GM12878 (cell line): ENCODE results near the gene KLHL30. TPM values are rescaled to one million over a fixed set of nuclear protein-coding genes. Genes with fewer than 3 reads are reported as not detected.

ENCODE experiments used
- ATAC-seq: fragments of 200-7000 bp; cut with Tn5 transposase; 3 replicates; pipeline ENCODE4 v1.9.1; 2020; ENCODE audit warnings: mild to moderate bottlenecking, moderate library complexity
- BruUV-seq: library from RNA; stranded (reverse); fragments of 400-500 nt; replicated peaks from 2 replicates; lab custom pipeline; 2021; lab: Mats Ljungman, UMichigan
- CTCF ChIA-PET: fragments of 300-600 bp; sonication (Branson Sonifier 250); formaldehyde crosslinking; extraction: SDS; loops from one replicate; lab custom pipeline; 2021; ENCODE audit warnings: inconsistent platforms; lab: Yijun Ruan, JAX
- POLR2A ChIA-PET: fragments of 350-600 bp; formaldehyde crosslinking; extraction: SDS; loops from one replicate; lab custom pipeline; 2021; ENCODE audit warnings: inconsistent platforms; lab: Charles Lee
- RAD21 ChIA-PET: fragments of 300-600 bp; sonication (Branson Sonifier 250); formaldehyde crosslinking; loops from one replicate; lab custom pipeline; 2023; ENCODE audit warnings: antibody characterized with exemption; ENCODE audit not compliant: unreplicated experiment; lab: Charles Lee
- SMC1A ChIA-PET: fragments of 300-600 bp; sonication (Branson Sonifier 250); formaldehyde crosslinking; loops from one replicate; lab custom pipeline; 2023; ENCODE audit not compliant: unreplicated experiment, uncharacterized antibody; lab: Charles Lee
- DNase-seq: peaks from one replicate; pipeline ENCODE4 v3.0.0-alpha.2; 2011; ENCODE audit warnings: low read depth, low spot score
- FAIRE-seq: peaks from 3 replicates; lab custom pipeline; 2011; peaks lifted over from hg19 to GRCh38; lab: Jason Lieb, UNC
- H2AFZ ChIP-seq: 2 replicates; pipeline ENCODE4 v1.6.0; 2011; ENCODE audit warnings: low read depth, low read length, control low read depth; ENCODE audit not compliant: control insufficient read depth
- H3K27ac ChIP-seq: 2 replicates; pipeline ENCODE4 v1.5.1; 2011; ENCODE audit warnings: control low read depth; ENCODE audit not compliant: control insufficient read depth, insufficient read depth
- H3K27me3 ChIP-seq, 2 experiments: replicated peaks in 1 of 2; 2 replicates each; pipeline versions ENCODE4 v1.6.0 to v1.6.1; 2011; ENCODE audit warnings: low read length in 1 of 2; ENCODE audit not compliant: control insufficient read depth in 2 of 2, insufficient read depth in 2 of 2
- H3K36me3 ChIP-seq, 2 experiments: 2 replicates each; pipeline ENCODE4 v1.5.1; 2011; ENCODE audit warnings: low read length in 1 of 2; ENCODE audit not compliant: control insufficient read depth in 2 of 2, insufficient read depth in 2 of 2
- H3K4me1 ChIP-seq: 2 replicates; pipeline ENCODE4 v1.6.1; 2011; ENCODE audit warnings: mild to moderate bottlenecking, low read length, moderate library complexity, mixed read lengths; ENCODE audit not compliant: control insufficient read depth, insufficient read depth
- H3K4me2 ChIP-seq: 2 replicates; pipeline ENCODE4 v1.6.0; 2011; ENCODE audit warnings: control low read depth; ENCODE audit not compliant: control insufficient read depth, insufficient read depth
- H3K4me3 ChIP-seq: fragments of 200-600 bp; sonication (generic); 2 replicates; pipeline ENCODE4 v1.5.1; 2016
- H3K79me2 ChIP-seq: 2 replicates; pipeline ENCODE4 v1.6.0; 2011; ENCODE audit warnings: low read length; ENCODE audit not compliant: control insufficient read depth, insufficient read depth
- H3K9ac ChIP-seq: 2 replicates; pipeline ENCODE4 v1.8.0; 2011; ENCODE audit warnings: low read length, control low read depth, mixed read lengths; ENCODE audit not compliant: control insufficient read depth, insufficient read depth
- H3K9me3 ChIP-seq: replicated peaks from 3 replicates; pipeline ENCODE4 v1.5.1; 2011; ENCODE audit warnings: mild to moderate bottlenecking, low read length; ENCODE audit not compliant: control insufficient read depth, insufficient read depth
- H4K20me1 ChIP-seq: 2 replicates; pipeline ENCODE4 v1.6.0; 2011; ENCODE audit not compliant: control insufficient read depth, insufficient read depth
- EGR1 ChIP-seq, 2 experiments: IDR thresholded peaks; 1 replicate in 1 of 2; 2 replicates in 1 of 2; pipeline ENCODE4 v1.6.1; 2011 to 2012; ENCODE audit warnings: low read depth in 2 of 2, low read length in 2 of 2, borderline replicate concordance in 1 of 2, mild to moderate bottlenecking in 1 of 2, moderate library complexity in 1 of 2
- FOS ChIP-seq: IDR thresholded peaks from 3 replicates; pipeline ENCODE4 v1.6.1; 2011; ENCODE audit warnings: borderline replicate concordance; ENCODE audit not compliant: insufficient read length; ENCODE audit errors: extremely low read depth
- NFYB ChIP-seq: IDR thresholded peaks from 2 replicates; pipeline ENCODE4 v1.6.1; 2011; ENCODE audit warnings: low read depth, mild to moderate bottlenecking, low read length, improper control_type of control experiment, moderate library complexity; ENCODE audit not compliant: insufficient read depth
- PML ChIP-seq: IDR thresholded peaks from 2 replicates; pipeline ENCODE4 v1.6.1; 2012; ENCODE audit warnings: low read length, inconsistent platforms
- SMARCA5 ChIP-seq: fragments of 450-650 bp; IDR thresholded peaks from 2 replicates; pipeline ENCODE4 v1.6.1; 2017; ENCODE audit warnings: mild to moderate bottlenecking
- STAT3 ChIP-seq: IDR thresholded peaks from 2 replicates; pipeline ENCODE4 v1.6.1; 2011; ENCODE audit warnings: low read depth, low read length, improper control_type of control experiment
- TAF1 ChIP-seq: IDR thresholded peaks from 2 replicates; pipeline ENCODE4 v1.6.1; 2011; ENCODE audit warnings: mild to moderate bottlenecking, low read depth, low read length, borderline replicate concordance
- TBL1XR1 ChIP-seq: IDR thresholded peaks from 2 replicates; pipeline ENCODE4 v1.6.1; 2012; ENCODE audit warnings: low read depth, low read length, improper control_type of control experiment
- YBX1 ChIP-seq: fragments of 450-650 bp; IDR thresholded peaks from 2 replicates; pipeline ENCODE4 v1.6.1; 2016; ENCODE audit warnings: antibody characterized with exemption
- ZNF622 ChIP-seq: fragments of 450-650 bp; IDR thresholded peaks from 2 replicates; pipeline ENCODE4 v1.6.1; 2017; ENCODE audit warnings: mild to moderate bottlenecking, inconsistent platforms
- WGBS: methylation state at CpG from one replicate; pipeline ENCODE4 v1.1.6; 2016; ENCODE audit warnings: low lambda C conversion rate; ENCODE audit not compliant: insufficient replicate concordance, insufficient coverage; ENCODE audit errors: missing lambda C conversion rate; 5-methylcytosine and 5-hydroxymethylcytosine counted together
- in situ Hi-C: fragments of 300-500 bp; cut with MboI; formaldehyde crosslinking; loops from 9 replicates; pipeline ENCODE4 v1.14.3; 2018; ENCODE audit warnings: mixed read lengths
- intact Hi-C: fragments of 100-400 bp; cut with micrococcal nuclease; formaldehyde crosslinking; loops from one replicate; pipeline ENCODE4 v1.14.2; 2022; ENCODE audit not compliant: unreplicated experiment
- polyA plus RNA-seq, 11 experiments: library from polyadenylated mRNA; depleted of rRNA in 4 of 11; unstranded in 6 of 11; stranded (reverse) in 5 of 11; fragments of >200 nt; fragmentation: Nextera tagmentation in 4 of 11; fragmentation: Illumina TruSeq in 1 of 11; extraction: Ambion mirVana in 4 of 11; extraction: Trizol in 1 of 11; gene quantifications; 1 replicate in 1 of 11; 2 replicates in 10 of 11; pipeline versions ENCODE4 v1.2.1 to v1.2.3, GENCODE V29; 2011 to 2016; ENCODE audit warnings: inconsistent platforms in 2 of 11, missing spikeins in 2 of 11, low read depth in 1 of 11
- total RNA-seq, 4 experiments: library from RNA; depleted of rRNA in 3 of 4; stranded (reverse); fragments of >200 nt in 3 of 4; fragmentation: Illumina TruSeq in 1 of 4; extraction: Trizol in 1 of 4; gene quantifications; 2 replicates each; pipeline versions ENCODE4 v1.2.1 to v1.2.3, GENCODE V29; 2013 to 2021

Gene KLHL30
- total and polyA plus RNA-seq, 10 of the 15 experiments (the other 5 are each of a cell fraction or from before 2014, with no cell fraction given), result 0.03 TPM; not detected in 9

GRCh38 chr2:238128534-238129001 is 9.9 kb upstream of the KLHL30 start:
- Histone ChIP-seq H3K27me3 (no peaks in the 10 kb centered on the region), H3K27ac (no peak overlapping the region), H4K20me1 (no peaks in the 10 kb centered on the region), H2AFZ (no peak overlapping the region)
- SMC1A ChIA-PET, result no interaction called here
- POLR2A ChIA-PET, result no interaction called here
- BruUV-seq, result no TSS peak
- intact Hi-C loops, result no loop called here
- DNase-seq, result no peak
- ATAC-seq, result no peak
- RAD21 ChIA-PET, result no interaction called here
- CTCF ChIA-PET, result no interaction called here
- TF ChIP-seq TBL1XR1, result no peak
- no peak for TF ChIP-seq EGR1 (IDR thresholded peaks at IDR 0.05; ENCODE audit: borderline replicate concordance in 1 of 2, low read depth in 2 of 2, low read length in 2 of 2)
- TF ChIP-seq TAF1, result no peak
- TF ChIP-seq ZNF622, result no peak
- TF ChIP-seq, all 136 proteins: peak for 0
- no peak for FAIRE-seq
- Histone ChIP-seq H3K4me3 (no peak overlapping the region), H3K79me2 (no peaks in the 10 kb centered on the region), H3K4me2 (no peak overlapping the region), H3K36me3 (no peaks in the 10 kb centered on the region), H3K9me3 (peaks cover 4% of the 10 kb centered on the region; the same call in 2 of the 3 replicates), H3K9ac (no peak overlapping the region), H3K4me1 (no peaks in the 10 kb centered on the region)
- in situ Hi-C loops, result no loop called here
- 70% methylated on average over 22 of the region's 30 CpGs for WGBS

DNA sequence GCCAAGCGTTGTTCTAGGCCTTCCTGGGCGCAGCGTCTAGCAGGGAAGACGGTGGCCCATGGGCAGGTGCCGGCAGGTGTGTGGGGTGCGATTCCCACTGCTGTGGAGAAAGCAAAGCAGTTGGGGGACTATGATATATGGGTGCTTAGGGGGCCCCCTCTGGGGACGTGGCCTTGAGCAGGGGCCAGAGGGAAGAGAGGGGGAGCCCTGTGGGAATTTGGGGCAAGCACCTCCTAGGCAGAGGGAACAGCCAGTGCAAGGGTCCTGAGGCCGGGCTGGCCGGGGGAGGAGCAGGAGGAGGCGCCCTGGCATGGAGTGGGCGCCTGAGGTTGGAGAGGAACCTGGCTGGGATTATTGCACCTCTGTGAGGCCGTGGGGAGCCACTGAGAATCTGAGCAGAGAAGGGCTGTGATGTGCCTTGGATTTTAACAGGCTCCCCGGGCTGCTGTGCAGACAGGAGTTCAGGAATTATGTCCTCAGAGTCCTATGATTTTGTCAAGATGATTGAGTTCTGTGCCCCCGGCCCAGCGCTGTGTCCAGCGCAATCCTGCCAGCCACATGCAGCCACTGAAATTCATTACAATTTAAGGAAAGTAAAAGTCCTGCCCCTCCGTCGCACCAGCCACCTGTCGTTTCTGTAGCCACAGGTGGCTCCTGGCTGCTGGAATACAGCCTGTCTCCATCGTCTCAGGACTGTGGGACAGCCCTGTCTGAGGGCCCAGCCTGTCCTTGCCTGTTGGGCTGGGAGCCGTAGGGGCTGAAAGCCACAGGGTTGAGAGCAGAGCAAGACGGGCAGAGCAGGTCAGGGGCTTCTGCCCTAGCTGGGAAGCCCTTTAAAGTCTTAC is 9.1 kb upstream of the KLHL30 start:
- Histone ChIP-seq H3K9me3 (peaks cover 4% of the 10 kb centered on the region; the same call in 2 of the 3 replicates), H3K27me3 (no peaks in the 10 kb centered on the region), H3K4me2 (no peak overlapping the region), H3K9ac (no peak overlapping the region), H3K79me2 (no peaks in the 10 kb centered on the region), H3K36me3 (no peaks in the 10 kb centered on the region), H2AFZ (no peak overlapping the region), H3K4me1 (no peaks in the 10 kb centered on the region), H4K20me1 (no peaks in the 10 kb centered on the region), H3K4me3 (no peak overlapping the region), H3K27ac (no peak overlapping the region)
- intact Hi-C loops (no loop called here), in situ Hi-C loops (no loop called here)
- SMC1A ChIA-PET, result no interaction called here
- 65% methylated on average over 22 of the region's 22 CpGs for WGBS
- TF ChIP-seq STAT3, result no peak
- TF ChIP-seq PML, result no peak
- TF ChIP-seq SMARCA5, result no peak
- TF ChIP-seq NFYB, result no peak
- TF ChIP-seq YBX1, result no peak
- TF ChIP-seq FOS, result no peak
- no peak for FAIRE-seq
- CTCF ChIA-PET, result no interaction called here
- ATAC-seq, result no peak
- RAD21 ChIA-PET, result no interaction called here
- POLR2A ChIA-PET, result no interaction called here
- BruUV-seq, result no TSS peak
- no peak for DNase-seq
